NT2/D1 (cell line): ENCODE results near the gene ZC3HAV1L.
A peak's percentile ranks its signal among the peaks of the same experiment; 100 is the strongest.

Experiments
- DNase-seq: peaks from one replicate; pipeline ENCODE4 v3.0.0-alpha.2; 2011; ENCODE audit warnings: low read depth, low spot score
- H3K27me3 ChIP-seq: 2 replicates; pipeline ENCODE4 v1.6.0; 2011; ENCODE audit warnings: mild to moderate bottlenecking; ENCODE audit not compliant: insufficient read length, insufficient read depth
- H3K36me3 ChIP-seq: 2 replicates; pipeline ENCODE4 v1.6.1; 2011; ENCODE audit warnings: mild to moderate bottlenecking, low read length, mixed read lengths; ENCODE audit not compliant: insufficient read depth, insufficient read length
- H3K4me1 ChIP-seq: 2 replicates; pipeline ENCODE4 v1.5.1; 2011; ENCODE audit not compliant: insufficient read depth, insufficient read length
- H3K4me3 ChIP-seq: 2 replicates; pipeline ENCODE4 v1.5.1; 2011; ENCODE audit warnings: low read depth; ENCODE audit not compliant: insufficient read length
- H3K9ac ChIP-seq: 2 replicates; pipeline ENCODE4 v1.6.0; 2011; ENCODE audit warnings: low read depth; ENCODE audit not compliant: insufficient read length
- H3K9me3 ChIP-seq: 2 replicates; pipeline ENCODE4 v1.5.1; 2011; ENCODE audit warnings: mild to moderate bottlenecking, low read length; ENCODE audit not compliant: insufficient read depth
- SUZ12 ChIP-seq: IDR thresholded peaks from 2 replicates; pipeline ENCODE4 v1.6.1; 2011; ENCODE audit not compliant: insufficient read length, insufficient read depth; ENCODE audit errors: extremely low read depth
- YY1 ChIP-seq: IDR thresholded peaks from 2 replicates; pipeline ENCODE4 v1.6.1; 2011; ENCODE audit not compliant: insufficient read length, insufficient read depth
- ZNF274 ChIP-seq: IDR thresholded peaks from 2 replicates; pipeline ENCODE4 v1.6.1; 2011; ENCODE audit warnings: mild to moderate bottlenecking, low read depth, low read length

ZC3HAV1L gene

DNA sequence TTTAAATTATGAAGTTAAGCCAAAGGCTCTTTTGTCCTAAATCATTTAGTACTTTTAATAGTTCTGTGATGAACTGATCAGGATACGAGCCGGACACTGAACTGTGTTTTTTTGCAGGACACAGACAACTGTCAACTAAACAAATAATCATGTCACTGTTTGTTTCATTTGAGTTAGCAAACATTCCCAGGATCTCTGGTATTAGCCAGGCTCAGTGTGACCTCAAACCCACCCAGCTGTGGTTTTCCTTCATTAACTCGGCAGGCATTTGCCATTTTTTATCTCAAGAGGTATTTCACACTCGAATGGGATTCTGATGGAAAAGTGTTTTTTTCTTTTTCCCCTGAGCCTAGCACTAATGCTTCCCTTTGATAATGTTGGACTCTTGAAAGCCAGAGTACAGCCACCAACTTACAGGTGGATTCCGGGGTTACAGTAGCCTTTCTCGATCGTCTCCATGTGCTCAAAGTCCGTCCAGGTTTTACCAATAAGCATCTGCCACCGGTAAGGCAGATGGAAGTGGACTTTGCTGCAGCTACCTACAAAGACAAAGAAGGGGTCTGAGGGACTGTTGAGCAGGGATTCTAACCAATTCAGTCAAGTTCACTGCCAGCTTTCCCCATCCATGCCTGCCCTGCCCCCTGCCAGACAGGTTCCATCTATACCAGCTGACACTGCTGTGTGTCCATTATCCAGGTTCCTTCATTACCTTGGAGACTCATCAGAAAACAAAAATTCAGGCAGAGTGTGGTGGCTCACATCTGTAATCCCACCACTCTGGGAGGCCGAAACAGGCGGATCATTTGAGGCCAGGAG lies 40.2 kb upstream of the ZC3HAV1L start:
- H3K4me1 ChIP-seq, result no peaks in the 10 kb centered on the region
- DNase-seq, result no peak
- H3K9me3 ChIP-seq, result no peaks in the 10 kb centered on the region
- TF ChIP-seq SUZ12 (no peak), ZNF274 (no peak), YY1 (no peak)
- no peak overlapping the region for H3K4me3 ChIP-seq
- no peak overlapping the region for H3K9ac ChIP-seq
- no peaks in the 10 kb centered on the region for H3K27me3 ChIP-seq
- H3K36me3 ChIP-seq, result peaks cover 61% of the 10 kb centered on the region

DNA sequence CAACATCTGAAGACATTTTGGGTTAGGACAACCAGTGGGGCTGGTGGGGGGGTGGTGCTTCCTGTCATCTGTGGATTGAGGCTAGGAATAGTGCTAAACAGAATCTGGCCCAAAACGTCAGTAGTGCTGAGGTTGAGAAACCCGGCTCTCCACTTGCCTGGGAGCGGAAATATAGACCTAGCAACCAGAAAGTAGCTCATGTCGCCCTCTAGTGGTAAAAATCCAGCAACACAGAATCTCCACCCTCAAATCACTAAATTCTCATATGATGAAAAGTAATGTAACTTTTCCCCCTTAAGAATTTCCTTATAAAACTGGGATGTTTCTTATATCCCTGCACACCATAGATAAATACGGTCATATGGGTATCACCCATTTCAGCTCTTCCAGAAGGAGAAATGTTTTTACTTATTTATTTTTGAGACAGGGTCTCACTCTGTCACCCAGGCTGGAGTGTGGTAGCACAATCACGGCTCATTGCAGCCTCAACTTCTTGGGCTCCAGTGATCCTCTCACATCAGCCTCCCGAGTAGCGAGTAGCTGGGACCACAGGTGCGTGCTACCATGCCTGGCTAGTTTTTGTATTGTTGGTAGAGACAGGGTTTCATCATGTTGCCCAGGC lies 39.3 kb upstream of the ZC3HAV1L start:
- Histone ChIP-seq H3K9me3 (no peaks in the 10 kb centered on the region), H3K9ac (no peak overlapping the region), H3K36me3 (peaks cover 56% of the 10 kb centered on the region), H3K27me3 (no peaks in the 10 kb centered on the region), H3K4me3 (no peak overlapping the region), H3K4me1 (no peaks in the 10 kb centered on the region)
- no peak for TF ChIP-seq ZNF274
- no peak for TF ChIP-seq YY1
- TF ChIP-seq SUZ12, result no peak
- DNase-seq, result peak; percentile 68

DNA sequence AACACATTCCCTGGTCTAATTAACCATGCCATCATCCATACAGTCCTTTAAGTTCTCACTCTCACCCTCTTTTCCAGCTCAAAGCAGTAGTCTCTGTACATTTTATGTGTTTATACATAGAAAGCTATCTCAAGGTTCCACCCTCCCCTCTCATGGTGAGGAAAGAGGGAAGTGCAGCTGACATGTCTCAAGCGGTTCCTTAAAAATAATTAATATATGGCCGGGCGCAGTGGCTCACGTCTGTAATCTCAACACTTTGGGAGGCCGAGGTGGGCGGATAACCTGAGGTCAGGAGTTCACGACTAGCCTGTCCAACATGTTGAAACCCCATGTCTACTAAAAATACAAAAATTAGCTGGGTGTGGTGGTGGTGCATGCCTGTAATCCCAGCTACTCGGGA lies 37.0 kb upstream of the ZC3HAV1L start:
- H3K36me3 ChIP-seq, result peaks cover 51% of the 10 kb centered on the region
- no peaks in the 10 kb centered on the region for H3K27me3 ChIP-seq
- no peak overlapping the region for H3K9ac ChIP-seq
- no peak for DNase-seq
- no peaks in the 10 kb centered on the region for H3K9me3 ChIP-seq
- TF ChIP-seq SUZ12 (no peak), ZNF274 (no peak), YY1 (no peak)
- no peaks in the 10 kb centered on the region for H3K4me1 ChIP-seq
- H3K4me3 ChIP-seq, result no peak overlapping the region

DNA sequence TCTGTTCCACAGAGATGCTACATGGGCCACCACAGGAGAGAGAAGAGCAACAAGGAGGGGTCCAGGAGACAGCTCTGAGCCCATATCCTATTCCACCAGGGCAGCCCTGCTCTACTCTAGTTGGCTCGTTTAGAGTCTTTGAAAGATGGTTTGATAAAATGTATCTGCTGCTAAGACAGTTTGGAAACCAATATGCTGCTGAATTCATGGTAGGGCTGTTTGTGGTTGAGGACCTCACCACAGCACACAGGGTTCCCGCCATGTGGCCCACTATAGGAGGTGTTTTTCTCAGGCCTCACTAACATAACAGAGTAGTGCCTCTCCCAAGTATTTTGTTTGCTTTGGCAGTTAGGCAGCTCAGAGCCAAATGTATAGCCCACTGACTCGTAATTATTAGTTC lies 35.8 kb upstream of the ZC3HAV1L start:
- peaks cover 46% of the 10 kb centered on the region for H3K36me3 ChIP-seq
- H3K9me3 ChIP-seq, result no peaks in the 10 kb centered on the region
- no peak for DNase-seq
- H3K4me3 ChIP-seq, result no peak overlapping the region
- TF ChIP-seq YY1 (no peak), SUZ12 (no peak), ZNF274 (no peak)
- no peaks in the 10 kb centered on the region for H3K4me1 ChIP-seq
- H3K9ac ChIP-seq, result no peak overlapping the region
- H3K27me3 ChIP-seq, result no peaks in the 10 kb centered on the region

DNA sequence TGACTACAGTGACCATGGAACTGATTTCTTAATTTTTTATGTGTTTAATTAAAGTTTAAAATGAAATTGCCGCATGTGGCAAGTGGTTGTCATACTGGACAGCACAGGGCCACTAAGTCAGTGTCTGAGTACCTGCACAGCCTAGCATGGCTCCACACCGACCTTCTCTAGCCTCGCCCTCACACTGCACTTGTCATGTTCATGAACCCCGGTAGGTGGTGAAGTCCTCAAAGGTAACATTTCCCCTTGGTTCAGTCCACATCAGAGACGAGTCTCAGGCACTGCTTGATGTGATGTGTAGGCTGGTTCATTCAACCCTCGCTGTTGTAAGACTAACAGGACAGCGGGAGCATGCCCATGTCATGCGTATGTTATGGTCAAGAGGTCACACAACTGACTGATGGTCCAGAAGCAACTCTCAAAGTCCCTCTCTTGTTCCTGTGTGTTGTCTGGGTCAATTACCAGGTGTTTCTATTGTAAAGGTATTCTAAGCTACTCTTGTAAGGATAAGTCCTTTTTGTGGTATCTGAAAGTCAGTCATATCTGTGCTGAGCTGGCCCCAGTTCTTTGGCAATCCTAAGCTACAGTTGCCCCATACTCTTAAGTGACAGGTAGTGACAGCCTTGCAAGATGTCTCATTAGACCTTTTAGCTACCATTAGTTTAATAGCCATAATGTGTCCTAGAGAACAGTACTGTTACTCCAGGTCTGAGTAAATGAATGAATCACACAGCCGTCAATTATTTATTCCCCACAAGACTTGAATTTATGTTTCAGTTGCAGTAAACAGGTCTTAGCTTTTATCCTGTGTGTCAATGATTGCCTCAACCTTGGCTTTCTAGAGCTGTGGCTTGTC lies 32.9 kb upstream of the ZC3HAV1L start:
- no peak for DNase-seq
- H3K4me1 ChIP-seq, result peaks cover 3% of the 10 kb centered on the region
- H3K9me3 ChIP-seq, result no peaks in the 10 kb centered on the region
- H3K27me3 ChIP-seq, result no peaks in the 10 kb centered on the region
- no peak for TF ChIP-seq ZNF274
- no peak for TF ChIP-seq YY1
- no peak overlapping the region for H3K4me3 ChIP-seq
- no peak overlapping the region for H3K9ac ChIP-seq
- peaks cover 41% of the 10 kb centered on the region for H3K36me3 ChIP-seq

DNA sequence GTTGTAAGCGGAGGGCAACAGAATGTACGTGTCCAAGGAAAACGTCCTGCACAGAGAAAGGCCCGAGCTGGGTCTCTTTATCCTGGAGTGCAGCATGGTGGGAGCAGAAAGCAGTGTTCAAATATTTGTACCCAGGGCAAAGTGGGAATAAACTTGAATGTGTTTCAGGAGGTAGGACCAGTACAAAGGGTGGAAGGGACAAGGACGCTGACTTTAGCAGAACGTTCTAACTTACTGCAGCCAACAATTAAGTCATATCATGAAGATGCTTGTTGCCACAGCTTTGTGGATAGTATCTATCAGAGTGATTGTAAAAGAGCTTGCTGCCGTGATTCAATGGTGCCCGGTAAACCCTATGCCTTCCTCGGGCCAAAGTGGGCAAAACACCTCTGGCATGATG lies 30.5 kb upstream of the ZC3HAV1L start:
- DNase-seq, result no peak
- Histone ChIP-seq H3K4me3 (no peak overlapping the region), H3K9ac (no peak overlapping the region), H3K27me3 (no peaks in the 10 kb centered on the region), H3K36me3 (peaks cover 24% of the 10 kb centered on the region), H3K4me1 (peaks cover 3% of the 10 kb centered on the region), H3K9me3 (no peaks in the 10 kb centered on the region)
- TF ChIP-seq ZNF274, result no peak
- no peak for TF ChIP-seq YY1
- TF ChIP-seq SUZ12, result no peak

DNA sequence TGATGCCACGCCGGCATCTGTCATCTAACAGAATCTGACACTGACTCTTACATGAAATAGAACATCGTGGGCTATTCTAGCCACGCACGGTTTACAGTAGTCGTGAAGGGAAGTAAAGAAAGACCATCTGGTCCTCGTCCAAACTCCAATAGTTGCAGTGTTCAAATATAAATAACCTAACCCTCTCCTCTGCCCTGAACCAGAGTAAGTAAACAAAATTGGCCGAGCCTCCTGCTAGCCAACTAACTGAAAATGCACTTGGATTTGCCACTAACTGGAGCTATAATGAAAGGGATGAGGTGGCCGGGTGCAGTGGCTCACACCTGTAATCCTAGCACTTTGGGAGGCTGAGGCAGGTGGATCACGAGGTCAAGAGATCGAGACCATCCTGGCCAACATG lies 29.5 kb upstream of the ZC3HAV1L start:
- no peak for TF ChIP-seq SUZ12
- TF ChIP-seq ZNF274, result no peak
- no peak for TF ChIP-seq YY1
- Histone ChIP-seq H3K4me3 (no peak overlapping the region), H3K9me3 (no peaks in the 10 kb centered on the region), H3K36me3 (peaks cover 27% of the 10 kb centered on the region), H3K4me1 (peaks cover 3% of the 10 kb centered on the region), H3K27me3 (no peaks in the 10 kb centered on the region), H3K9ac (no peak overlapping the region)
- no peak for DNase-seq
